Measurements from ENCODE around the gene WDR5.

Gene WDR5

DNA sequence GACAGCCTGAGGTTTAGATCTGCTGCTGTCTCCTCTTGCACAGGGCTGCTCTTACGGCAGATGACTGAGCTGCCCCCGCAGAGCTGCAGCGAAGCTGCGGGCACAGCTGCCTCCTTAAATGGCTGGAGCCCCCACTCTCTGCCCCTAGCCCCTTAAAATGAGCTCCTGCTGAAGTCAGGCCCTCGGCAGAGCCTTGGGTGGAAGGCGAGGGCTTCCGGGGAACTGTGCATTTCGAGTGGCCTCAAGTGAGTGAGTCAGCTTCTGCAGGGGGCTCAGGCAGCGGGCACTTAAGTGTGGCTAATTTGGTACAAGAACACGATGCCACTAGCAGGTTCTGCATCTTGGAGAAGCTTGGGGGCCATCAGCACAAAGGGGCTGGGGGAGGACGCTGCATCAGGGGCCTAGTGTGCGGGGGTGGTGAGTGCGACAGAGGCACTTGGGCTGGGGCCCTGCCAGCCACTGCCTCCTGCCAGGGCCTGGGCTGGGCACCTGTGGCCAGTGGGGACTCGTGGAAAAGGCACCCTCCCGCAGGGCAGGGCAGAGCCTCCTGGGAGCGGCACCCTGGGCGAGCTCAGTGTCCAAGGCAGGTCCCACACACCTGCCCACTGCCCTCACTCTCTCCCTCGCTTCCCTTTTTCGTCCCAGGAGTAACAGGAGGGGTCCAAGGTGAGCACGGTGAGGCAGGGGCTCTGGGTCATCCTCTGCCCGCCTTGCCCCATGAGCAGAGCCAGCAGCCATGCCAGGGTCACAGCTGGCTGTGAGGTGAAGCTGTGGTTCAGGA lies 57.3 kb downstream of the WDR5 start:
- DNase-seq (ENCODE audit: low spot score in 2 of 2) (no peak), ATAC-seq (no peak)
- no peak overlapping the region for H3K4me3 Mint-ChIP-seq
- no peaks in the 10 kb centered on the region for H3K36me3 Mint-ChIP-seq
- H3K27ac Mint-ChIP-seq: no peak overlapping the region
- H3K4me1 Mint-ChIP-seq: peaks cover 14% of the 10 kb centered on the region
- no peaks in the 10 kb centered on the region for H3K9me3 Mint-ChIP-seq

DNA sequence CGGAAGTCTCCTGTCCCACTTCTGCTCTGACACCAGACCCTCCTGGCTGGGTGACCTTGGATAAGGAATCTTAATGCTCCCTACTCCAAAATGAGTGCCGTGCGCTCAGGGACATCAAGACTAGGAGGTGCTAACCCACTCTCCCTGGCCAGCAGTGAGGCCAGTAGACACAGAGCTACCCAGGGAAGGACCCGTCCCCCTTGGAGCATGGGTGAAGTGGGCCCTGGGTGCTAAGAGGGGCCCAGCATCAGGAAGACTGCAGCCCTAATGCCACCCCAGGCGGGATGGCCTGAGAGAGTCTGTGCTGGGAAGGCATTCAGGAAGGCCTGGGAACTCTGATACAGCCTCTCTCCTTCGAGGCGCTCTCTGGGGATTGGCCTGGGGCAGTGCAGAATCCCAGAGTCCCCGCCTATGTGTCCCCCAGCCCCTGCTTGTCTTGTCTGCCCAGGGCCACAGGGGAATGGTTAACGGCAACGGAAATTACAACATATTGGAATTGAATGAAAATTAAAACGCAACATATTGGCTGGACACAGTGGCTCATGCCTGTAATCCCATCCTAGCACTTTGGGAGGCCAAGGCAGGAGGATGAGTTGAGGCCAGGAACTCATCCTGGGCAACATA lies 58.1 kb downstream of the WDR5 start:
- Mint-ChIP-seq H3K27ac (no peak overlapping the region), H3K9me3 (no peaks in the 10 kb centered on the region), H3K36me3 (no peaks in the 10 kb centered on the region), H3K4me3 (no peak overlapping the region), H3K4me1 (peaks cover 20% of the 10 kb centered on the region)
- ATAC-seq: no peak
- DNase-seq (ENCODE audit: low spot score in 2 of 2): no peak

GRCh38 chr9:134195558-134195957 lies 59.7 kb downstream of the WDR5 start:
- no peak overlapping the region for H3K4me3 Mint-ChIP-seq
- DNase-seq (ENCODE audit: low spot score in 2 of 2) (no peak), ATAC-seq (no peak)
- H3K36me3 Mint-ChIP-seq: no peaks in the 10 kb centered on the region
- H3K27ac Mint-ChIP-seq: peak overlapping the region; percentile 43
- peaks cover 20% of the 10 kb centered on the region for H3K4me1 Mint-ChIP-seq
- H3K9me3 Mint-ChIP-seq: no peaks in the 10 kb centered on the region

- H3K4me3 Mint-ChIP-seq: no peak overlapping the region
- no peak for DNase-seq (ENCODE audit: low spot score in 2 of 2)
- no peak overlapping the region for H3K27ac Mint-ChIP-seq
- H3K36me3 Mint-ChIP-seq: no peaks in the 10 kb centered on the region
- H3K9me3 Mint-ChIP-seq: no peaks in the 10 kb centered on the region
- no peak for ATAC-seq
- peaks cover 20% of the 10 kb centered on the region for H3K4me1 Mint-ChIP-seq
These were observed 61.0 kb downstream of the WDR5 start for GRCh38 chr9:134196911-134197310.

DNA sequence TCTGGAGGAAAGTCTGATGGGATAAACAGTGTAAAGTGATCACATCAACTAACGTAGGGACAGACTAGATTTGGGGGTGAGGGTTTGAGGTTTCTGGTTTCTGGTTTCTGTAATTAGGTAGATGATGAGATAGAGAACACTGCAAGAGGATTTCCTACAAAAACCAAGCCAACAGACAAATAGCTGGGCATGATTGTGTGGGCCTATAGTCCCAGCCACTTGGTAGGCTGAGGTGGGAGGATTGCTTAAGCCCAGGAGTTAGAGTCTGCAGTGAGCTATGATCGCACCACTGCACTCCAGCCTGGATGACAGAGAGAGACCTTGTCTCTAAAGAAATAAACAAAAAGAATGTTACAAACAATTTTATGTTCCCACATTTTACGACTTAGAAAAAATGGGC lies 62.9 kb downstream of the WDR5 start:
- ATAC-seq: no peak
- H3K36me3 Mint-ChIP-seq: no peaks in the 10 kb centered on the region
- DNase-seq (ENCODE audit: low spot score in 2 of 2): no peak
- no peak overlapping the region for H3K27ac Mint-ChIP-seq
- no peaks in the 10 kb centered on the region for H3K9me3 Mint-ChIP-seq
- peaks cover 20% of the 10 kb centered on the region for H3K4me1 Mint-ChIP-seq
- H3K4me3 Mint-ChIP-seq: no peak overlapping the region

DNA sequence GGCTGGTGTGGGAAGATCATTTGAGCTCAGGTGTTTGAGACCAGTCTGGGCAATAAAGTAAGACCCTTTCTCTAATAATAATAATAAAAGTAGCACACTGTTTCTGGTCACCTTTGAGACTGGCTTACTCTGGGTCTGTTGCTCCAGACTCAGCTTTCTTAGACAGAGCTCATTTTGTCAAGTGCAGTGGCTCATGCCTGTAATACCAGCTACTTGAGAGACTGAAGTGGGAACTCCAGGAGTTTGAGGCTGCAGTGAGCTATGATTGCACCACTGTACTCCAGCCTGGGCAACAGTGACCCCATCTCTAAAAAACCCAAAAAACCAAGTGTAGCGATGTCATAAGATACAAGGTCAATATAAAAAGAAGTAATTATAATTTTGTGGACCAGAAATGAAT lies 64.8 kb downstream of the WDR5 start:
- no peaks in the 10 kb centered on the region for H3K9me3 Mint-ChIP-seq
- DNase-seq (ENCODE audit: low spot score in 2 of 2) (no peak), ATAC-seq (no peak)
- H3K27ac Mint-ChIP-seq: no peak overlapping the region
- peaks cover 15% of the 10 kb centered on the region for H3K4me1 Mint-ChIP-seq
- H3K36me3 Mint-ChIP-seq: no peaks in the 10 kb centered on the region
- no peak overlapping the region for H3K4me3 Mint-ChIP-seq

GRCh38 chr9:134203224-134203623 lies 67.3 kb downstream of the WDR5 start:
- no peak overlapping the region for H3K27ac Mint-ChIP-seq
- no peaks in the 10 kb centered on the region for H3K36me3 Mint-ChIP-seq
- H3K4me3 Mint-ChIP-seq: no peak overlapping the region
- ATAC-seq (no peak), DNase-seq (ENCODE audit: low spot score in 2 of 2) (no peak)
- H3K9me3 Mint-ChIP-seq: no peaks in the 10 kb centered on the region
- peaks cover 6% of the 10 kb centered on the region for H3K4me1 Mint-ChIP-seq

DNA sequence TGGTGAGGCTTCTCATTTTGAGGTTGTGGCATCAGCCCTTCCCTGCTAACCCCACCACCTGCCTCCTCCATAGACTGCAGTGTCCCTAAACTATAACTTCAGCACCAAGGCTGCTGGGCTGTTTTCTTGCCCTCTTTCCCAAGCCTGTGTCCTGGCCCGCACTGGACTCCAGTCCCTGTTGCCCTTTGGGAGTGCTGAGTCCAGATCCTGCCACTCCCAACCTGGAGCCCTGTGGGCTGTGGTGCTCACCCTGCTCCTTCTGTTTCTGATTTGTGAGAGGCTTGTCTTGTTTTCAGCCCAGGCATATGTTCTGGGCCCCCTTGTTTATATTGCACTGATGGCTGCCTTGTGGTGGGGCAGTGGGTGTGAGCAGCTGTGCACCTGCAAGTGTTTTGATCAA lies 68.2 kb downstream of the WDR5 start:
- Mint-ChIP-seq H3K36me3 (no peaks in the 10 kb centered on the region), H3K4me3 (no peak overlapping the region), H3K9me3 (no peaks in the 10 kb centered on the region), H3K27ac (no peak overlapping the region), H3K4me1 (no peaks in the 10 kb centered on the region)
- DNase-seq (ENCODE audit: low spot score in 2 of 2) (no peak), ATAC-seq (no peak)

- peak overlapping the region; percentile 24 for H3K27ac Mint-ChIP-seq
- no peaks in the 10 kb centered on the region for H3K9me3 Mint-ChIP-seq
- no peak for DNase-seq (ENCODE audit: low spot score in 2 of 2)
- no peaks in the 10 kb centered on the region for H3K36me3 Mint-ChIP-seq
- ATAC-seq: no peak
- no peaks in the 10 kb centered on the region for H3K4me1 Mint-ChIP-seq
- H3K4me3 Mint-ChIP-seq: no peak overlapping the region
These were observed 69.2 kb downstream of the WDR5 start for GRCh38 chr9:134204991-134205578.

DNA sequence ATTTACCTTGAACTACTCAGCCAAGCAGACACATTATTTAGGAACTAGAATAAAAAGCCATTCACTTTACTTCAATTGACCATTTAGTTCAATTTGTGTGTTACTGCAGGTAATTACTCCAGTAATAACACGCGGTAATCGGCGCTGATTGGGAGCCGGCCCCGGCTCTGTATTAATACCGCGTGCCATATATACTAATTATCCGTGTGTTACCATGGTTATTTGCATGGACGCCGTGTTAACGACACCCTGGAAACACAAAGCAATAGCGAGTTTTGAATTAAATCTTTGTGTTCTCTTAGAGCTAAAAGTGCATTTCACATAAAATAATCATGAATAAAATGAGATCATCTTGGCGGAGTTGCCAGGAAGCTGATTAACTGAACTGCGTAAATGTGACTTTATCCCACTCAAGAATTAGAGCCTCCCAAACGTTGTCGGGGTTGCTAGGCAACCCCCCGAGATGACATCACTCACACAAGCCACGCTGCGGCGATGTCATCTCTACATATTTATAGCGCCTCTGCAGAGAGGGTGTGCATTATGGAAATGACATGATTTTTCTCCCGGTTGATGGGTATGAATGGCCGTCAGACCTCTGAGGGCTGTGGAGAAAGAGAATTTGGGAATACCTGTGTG lies 69.9 kb downstream of the WDR5 start:
- Mint-ChIP-seq H3K36me3 (no peaks in the 10 kb centered on the region), H3K27ac (no peak overlapping the region), H3K9me3 (no peaks in the 10 kb centered on the region), H3K4me1 (no peaks in the 10 kb centered on the region), H3K4me3 (no peak overlapping the region)
- ATAC-seq (no peak), DNase-seq (ENCODE audit: low spot score in 2 of 2) (no peak)

- Mint-ChIP-seq H3K4me3 (no peak overlapping the region), H3K36me3 (no peaks in the 10 kb centered on the region), H3K9me3 (no peaks in the 10 kb centered on the region), H3K4me1 (no peaks in the 10 kb centered on the region), H3K27ac (no peak overlapping the region)
- ATAC-seq (peak; percentile 41), DNase-seq (ENCODE audit: low spot score in 2 of 2) (no peak)
These were observed 70.7 kb downstream of the WDR5 start for GRCh38 chr9:134206311-134207300.

GRCh38 chr9:134208310-134208841 lies 72.5 kb downstream of the WDR5 start:
- ATAC-seq (no peak), DNase-seq (ENCODE audit: low spot score in 2 of 2) (no peak)
- no peak overlapping the region for H3K27ac Mint-ChIP-seq
- H3K4me1 Mint-ChIP-seq: no peaks in the 10 kb centered on the region
- H3K4me3 Mint-ChIP-seq: no peak overlapping the region
- no peaks in the 10 kb centered on the region for H3K36me3 Mint-ChIP-seq
- peaks cover 4% of the 10 kb centered on the region for H3K9me3 Mint-ChIP-seq

DNA sequence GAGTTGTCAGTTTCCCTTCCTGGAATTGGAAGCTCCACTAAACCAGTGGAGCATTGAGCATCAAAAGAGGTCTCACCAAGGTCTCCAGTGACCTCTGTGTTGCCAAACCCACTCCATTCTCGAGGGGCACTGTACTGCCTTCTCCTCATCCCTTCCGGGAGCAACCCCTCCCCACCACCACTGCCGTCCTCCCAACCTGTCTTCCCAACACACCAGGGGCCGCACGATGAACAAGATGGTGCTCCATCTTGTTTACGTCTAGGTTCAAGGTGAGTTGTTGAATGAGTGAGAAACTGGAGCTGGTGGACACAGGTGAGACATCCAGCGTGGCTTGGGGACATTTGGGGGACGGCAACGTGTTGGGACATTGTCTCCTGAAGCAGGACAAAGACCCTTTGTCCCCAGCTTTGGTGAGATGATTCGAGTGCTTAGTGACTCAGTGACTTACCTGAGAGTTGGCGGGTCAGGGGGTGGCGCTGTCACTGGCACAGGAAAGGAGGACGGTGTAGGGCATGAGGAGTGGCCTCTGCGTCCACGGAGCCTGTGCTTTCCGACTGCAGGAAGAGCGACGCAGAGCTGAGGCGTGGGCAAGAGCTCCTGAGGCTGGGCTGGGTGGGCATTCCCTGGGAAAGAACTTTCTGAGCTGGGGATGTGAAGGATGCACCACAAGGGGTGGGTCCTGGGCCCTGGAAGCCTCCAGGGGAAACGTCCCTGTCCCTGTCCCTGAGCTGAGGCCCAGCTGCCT lies 73.3 kb downstream of the WDR5 start:
- DNase-seq (ENCODE audit: low spot score in 2 of 2): no peak
- peaks cover 4% of the 10 kb centered on the region for H3K9me3 Mint-ChIP-seq
- H3K4me3 Mint-ChIP-seq: no peak overlapping the region
- H3K4me1 Mint-ChIP-seq: no peaks in the 10 kb centered on the region
- ATAC-seq: no peak
- H3K36me3 Mint-ChIP-seq: no peaks in the 10 kb centered on the region
- H3K27ac Mint-ChIP-seq: no peak overlapping the region

Data from stimulated activated effector memory CD8-positive, alpha-beta T cell treated with anti-CD3 and anti-CD28 coated beads, Interleukin-12 subunit alpha, Interleukin-12 subunit beta, amount 100 ng/mL, for 72 hours (primary cell).